ENCODE data around the gene GDPD5.

GDPD5 gene

DNA sequence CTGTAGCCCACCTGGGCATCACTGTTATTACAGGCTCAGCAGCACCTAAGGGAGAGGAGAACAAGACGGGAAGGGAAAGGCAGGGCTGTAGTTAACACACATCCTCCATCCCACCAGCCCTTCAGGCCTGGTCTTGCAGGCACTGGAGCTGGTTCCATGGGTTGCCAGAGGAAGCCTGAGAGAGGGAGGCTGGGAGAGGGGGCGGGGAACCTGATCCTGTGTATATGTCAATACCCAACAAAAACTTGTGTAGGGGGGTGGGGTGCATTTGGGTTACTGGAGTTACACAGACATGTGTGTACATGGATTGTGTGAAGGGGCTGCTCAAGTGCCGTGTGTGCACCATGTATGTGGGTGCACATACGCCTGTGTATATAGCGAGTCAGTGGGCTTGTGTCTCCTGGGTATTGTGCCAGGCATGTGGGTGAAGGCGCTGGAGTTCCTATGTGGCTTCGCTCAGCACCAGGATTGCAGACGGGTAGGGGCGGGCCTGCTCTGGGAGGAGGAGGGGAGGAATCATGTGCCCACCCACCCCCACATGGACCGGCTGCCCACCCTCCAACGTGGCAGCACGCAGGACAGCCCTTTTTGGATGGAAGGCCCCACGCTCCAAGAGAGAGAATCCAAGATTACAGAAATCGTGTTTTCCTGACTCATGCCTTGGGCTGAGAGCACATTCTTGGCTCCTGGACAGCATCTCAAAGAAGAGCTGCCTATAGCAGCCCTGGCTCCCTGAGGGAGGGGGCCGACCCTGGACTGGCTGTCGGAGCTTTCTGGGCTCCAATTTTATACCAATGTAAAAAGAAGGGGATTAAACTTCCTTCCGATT is 32.1 kb upstream of the GDPD5 start:
- no peak for DNase-seq

- no peak for DNase-seq
These were observed 30.5 kb upstream of the GDPD5 start for GRCh38 chr11:75556275-75556674.

DNA sequence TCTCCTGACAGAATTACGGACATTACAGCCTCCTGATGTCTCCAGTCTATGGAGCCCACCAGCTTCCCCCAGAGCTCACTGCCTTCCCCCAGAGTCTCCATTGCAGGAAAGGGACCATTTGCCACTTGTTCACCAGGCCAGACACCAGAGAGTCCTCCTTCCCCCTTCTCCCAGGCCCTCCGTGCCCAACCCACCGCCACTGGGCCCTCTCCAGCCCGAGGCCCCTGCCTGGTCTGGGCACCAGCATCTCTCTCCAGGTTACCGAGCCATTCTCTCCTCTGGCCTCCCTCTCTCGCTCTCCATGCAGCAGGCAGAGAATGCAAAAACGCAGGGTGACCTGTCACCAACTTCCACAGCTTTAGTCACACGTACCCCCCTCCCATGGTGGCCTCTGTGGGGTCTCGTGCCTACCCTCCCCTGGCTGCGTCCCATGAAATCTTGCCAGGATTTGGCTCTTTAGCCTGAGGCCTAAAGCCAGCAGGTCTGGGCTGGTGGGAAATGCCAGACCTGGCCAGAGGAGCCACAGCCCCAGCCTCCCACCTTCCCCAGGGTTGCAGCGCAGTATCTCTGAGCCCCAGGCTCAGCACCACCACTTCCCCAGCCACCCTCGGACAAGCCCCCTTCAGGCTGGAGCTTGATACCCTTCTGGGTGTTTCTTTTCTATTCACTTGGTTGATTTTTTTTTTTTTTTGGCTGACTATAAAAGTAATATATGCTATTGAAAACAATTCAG is 29.5 kb upstream of the GDPD5 start:
- no peak for DNase-seq

GRCh38 chr11:75554258-75555022 is 28.7 kb upstream of the GDPD5 start:
- DNase-seq = no peak

GRCh38 chr11:75553889-75554257 is 28.1 kb upstream of the GDPD5 start:
- no peak for DNase-seq

DNA sequence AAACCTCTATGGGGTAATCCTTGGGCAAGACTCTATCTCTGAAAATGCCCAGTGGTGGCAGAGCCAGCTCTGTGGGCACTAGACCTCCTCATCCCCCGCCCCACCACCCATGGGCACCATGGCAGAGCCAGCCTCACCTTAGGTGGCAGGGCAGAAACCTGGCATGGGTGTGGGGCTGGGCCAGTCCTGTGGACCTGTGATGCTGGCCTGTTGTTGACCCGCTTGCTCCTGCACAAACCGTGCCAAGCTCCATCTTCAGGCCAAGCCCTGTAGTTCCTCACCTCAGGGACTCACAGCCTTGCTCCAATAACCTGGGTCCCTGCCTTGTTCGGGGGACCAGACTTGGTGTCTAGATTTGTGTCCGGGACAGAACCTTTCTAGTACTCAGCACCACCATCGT is 27.4 kb upstream of the GDPD5 start:
- no peak for DNase-seq

DNA sequence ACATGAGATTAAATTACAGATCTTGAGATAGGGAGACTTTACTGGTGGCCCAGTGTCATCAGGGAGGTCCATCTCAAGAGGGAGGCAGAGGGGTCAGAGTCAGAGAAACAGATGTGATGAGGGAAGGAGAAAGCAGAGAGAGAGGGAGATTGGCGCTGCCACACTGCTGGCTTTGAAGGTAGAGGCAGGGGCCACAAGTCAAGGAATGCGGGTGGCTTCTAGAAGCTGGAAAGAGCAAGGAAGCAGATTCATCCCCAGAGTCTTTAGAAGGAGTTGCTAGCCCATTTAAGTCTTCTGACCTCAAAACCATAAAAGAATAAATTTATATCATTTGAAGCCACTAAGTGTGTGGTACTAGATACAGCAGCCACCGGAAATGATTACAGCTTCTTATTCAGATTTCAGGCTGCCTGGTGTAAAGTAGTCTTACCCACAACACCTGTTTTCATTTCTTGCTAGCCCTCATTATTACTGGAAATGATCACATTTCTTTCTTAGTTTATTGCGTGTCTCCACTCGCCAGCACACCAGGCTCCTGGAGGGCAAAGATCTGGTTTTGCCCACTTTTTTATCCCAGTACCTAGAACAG is 23.7 kb upstream of the GDPD5 start:
- DNase-seq = no peak

DNA sequence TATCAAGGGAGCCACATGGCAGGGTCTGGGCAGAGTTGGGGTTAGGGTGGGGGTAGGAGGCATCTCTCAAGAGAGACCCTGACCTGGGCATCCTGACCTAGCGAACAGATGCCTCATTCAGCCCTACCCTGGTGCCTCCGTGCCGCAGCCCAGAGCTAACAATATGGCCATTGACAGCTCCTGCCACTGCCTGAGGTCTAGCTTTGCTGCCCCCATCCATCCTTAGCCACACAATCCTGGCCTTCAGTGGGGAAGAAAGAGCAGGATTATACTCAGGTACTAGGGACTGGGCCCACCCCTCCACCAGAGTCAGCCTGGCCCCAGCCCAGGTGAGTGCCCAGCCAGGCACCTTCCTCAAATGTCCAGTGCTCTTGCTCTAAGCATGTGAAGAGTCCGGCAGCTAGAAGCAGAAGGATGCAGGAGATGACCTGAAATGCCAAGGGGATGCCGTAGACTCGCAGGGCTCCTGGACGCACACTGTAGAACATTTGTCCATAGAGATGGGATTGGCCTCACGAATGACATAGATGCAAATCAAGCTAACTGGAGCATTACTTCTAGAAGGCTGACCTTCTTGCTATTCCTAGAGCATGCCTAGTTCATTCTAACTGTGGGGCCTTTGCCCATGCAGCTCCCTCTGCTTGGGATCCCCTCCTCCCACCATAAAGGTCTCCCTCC is 23.0 kb upstream of the GDPD5 start:
- DNase-seq = no peak

DNA sequence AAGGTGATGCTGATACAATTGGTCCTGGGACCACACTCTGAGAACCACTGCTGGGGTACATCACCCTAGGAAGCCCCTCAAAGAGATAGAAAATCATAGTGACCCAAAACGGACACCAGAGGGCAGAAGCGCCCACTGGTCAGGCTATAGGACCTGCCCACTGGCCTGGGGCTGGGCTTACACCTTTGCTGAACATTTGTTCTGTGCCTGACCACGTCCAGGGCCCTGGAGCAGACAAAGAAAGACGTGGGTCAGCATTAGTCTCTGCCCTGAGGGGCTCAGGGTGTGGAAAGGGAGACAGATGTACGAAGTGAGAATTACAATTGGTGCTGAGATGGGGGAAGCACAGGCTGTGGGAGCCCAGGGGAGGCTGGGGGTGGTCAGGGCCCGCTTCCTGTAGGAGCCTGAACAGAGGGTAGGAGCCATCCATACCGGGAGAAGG is 21.9 kb upstream of the GDPD5 start:
- peak; percentile 60 for DNase-seq

- no peak for DNase-seq
These were observed 21.4 kb upstream of the GDPD5 start for GRCh38 chr11:75547177-75547576.

- DNase-seq = no peak
These were observed 18.1 kb upstream of the GDPD5 start for GRCh38 chr11:75543806-75544205.

GRCh38 chr11:75542088-75542438 is 16.3 kb upstream of the GDPD5 start:
- no peak for DNase-seq

GRCh38 chr11:75541193-75542087 is 15.7 kb upstream of the GDPD5 start:
- DNase-seq = no peak

- DNase-seq = no peak
These were observed 14.0 kb upstream of the GDPD5 start for GRCh38 chr11:75539459-75540334.

DNA sequence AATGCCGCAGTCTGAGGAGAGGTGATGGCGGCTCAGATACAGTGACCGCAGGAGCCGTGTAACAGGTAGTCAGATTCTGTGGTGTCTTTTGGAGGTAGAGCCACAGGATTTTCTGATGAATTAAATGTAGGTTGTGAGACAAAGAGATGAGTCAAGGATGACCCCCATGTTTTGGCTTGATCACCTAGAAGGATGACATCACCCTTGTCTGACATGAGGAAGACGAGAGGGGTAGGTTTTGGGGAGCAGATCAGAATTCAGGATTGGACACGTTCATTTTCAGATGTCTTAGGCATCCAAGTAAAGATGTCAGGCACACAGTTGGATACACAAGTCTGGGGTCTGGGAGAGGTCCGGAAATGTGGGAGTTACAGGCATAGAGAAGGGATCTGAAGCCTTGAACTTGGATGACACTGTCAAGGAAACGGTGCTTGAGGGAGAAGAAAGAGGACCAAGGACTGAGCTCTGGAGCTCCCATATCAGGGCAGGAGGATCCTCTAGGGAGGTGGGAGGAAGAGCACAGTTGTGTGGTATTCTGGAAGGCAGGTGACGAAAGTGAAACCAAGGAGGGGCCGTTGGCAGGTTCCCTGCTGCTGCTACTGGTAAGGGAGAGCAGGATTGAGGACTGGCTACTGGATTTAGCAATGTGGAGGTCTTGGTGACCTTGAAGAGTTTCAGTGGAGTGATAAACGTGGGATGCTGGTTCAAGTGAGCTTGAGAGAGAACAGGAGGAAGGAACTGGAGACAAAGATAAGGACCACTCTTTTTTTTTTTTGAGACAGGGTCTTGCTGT is 12.6 kb upstream of the GDPD5 start:
- peak in 1 of 2 experiments; percentile 45 for DNase-seq

GRCh38 chr11:75537740-75538139 is 12.0 kb upstream of the GDPD5 start:
- no peak for DNase-seq

DNA sequence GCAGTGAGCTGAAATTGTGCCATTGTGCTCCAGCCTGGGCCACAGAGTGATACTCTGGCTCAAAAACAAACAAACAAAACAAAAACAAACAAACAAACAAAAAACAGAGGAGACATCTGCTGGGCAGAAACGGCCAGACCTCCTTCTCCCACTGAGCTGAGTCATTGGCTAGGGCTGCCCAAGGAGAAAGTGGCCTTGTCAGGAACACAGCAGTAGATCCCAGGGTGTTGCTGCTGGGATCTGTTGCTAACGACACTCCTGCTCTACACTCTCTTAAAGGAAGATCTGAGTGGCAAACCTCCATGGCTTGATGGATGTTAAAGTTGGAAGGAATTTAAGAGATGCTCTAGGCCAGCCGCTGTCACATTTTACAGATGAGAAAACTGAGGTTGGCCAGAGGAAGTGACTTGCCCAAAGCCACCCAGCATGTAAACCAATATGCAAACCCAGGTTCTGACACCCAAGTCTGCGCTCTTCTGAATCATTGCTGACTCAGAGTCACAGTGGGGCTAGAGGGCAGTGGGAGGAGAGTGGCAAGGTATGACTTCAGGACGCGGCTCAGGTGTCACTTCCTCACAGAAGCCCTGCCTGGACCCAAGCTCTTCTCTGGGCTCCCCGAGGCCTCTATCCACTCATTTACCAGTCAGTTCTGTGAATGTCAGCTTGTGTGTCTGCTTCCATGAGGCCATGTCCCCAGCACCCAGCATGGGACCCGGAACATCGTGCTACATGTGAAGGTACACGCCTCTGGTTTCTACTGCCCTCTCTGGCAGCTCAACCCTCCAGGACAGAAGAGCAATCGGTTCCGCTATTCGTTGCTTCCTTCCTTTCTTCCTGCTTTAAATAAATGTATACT is 11.3 kb upstream of the GDPD5 start:
- peak; percentile 73 to 78 for DNase-seq

- no peak for DNase-seq
These were observed 9.3 kb upstream of the GDPD5 start for GRCh38 chr11:75535071-75535470.
